Epithelial cell of esophagus (primary cell): ENCODE measurements around the gene MEAF6.
A peak's percentile ranks its signal among the peaks of the same experiment; 100 is the strongest.

Source experiments
- DNase-seq: peaks from one replicate; pipeline ENCODE4 v3.0.0; 2010; ENCODE audit warnings: low read depth
- H3K4me3 ChIP-seq: 2 replicates; pipeline ENCODE4 v1.5.1; 2011; ENCODE audit warnings: mild to moderate bottlenecking, low read length, control low read depth
- TF ChIP-seq, protein P1 (sequence below): IDR thresholded peaks from 2 replicates; pipeline ENCODE4 v1.5.1; 2011; ENCODE audit warnings: low read depth, mild to moderate bottlenecking, low read length, control low read depth, inconsistent platforms; ENCODE audit not compliant: insufficient read depth; ENCODE audit errors: missing control alignments

The MEAF6 gene

DNA sequence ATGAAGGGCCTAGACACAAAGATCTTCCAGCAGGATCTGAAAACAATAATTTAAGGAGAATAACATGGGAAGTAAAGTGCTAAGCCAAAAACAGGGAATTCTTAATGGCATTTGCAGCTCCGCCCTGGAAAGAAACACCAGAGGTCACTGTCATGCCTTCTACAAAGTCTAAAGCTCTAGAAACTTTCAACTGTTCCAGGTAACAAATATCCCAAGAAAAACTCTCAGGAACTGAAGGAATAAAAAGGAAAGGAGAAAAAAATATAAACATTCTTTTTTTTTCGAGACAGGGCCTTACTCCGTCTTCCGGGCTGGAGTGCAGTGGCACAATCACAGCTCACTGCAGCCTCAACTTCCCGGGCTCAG, 27.0 kb downstream of the MEAF6 start:
- no peak for DNase-seq
- H3K4me3 ChIP-seq: no peak overlapping the region
- TF ChIP-seq, protein P1, sequence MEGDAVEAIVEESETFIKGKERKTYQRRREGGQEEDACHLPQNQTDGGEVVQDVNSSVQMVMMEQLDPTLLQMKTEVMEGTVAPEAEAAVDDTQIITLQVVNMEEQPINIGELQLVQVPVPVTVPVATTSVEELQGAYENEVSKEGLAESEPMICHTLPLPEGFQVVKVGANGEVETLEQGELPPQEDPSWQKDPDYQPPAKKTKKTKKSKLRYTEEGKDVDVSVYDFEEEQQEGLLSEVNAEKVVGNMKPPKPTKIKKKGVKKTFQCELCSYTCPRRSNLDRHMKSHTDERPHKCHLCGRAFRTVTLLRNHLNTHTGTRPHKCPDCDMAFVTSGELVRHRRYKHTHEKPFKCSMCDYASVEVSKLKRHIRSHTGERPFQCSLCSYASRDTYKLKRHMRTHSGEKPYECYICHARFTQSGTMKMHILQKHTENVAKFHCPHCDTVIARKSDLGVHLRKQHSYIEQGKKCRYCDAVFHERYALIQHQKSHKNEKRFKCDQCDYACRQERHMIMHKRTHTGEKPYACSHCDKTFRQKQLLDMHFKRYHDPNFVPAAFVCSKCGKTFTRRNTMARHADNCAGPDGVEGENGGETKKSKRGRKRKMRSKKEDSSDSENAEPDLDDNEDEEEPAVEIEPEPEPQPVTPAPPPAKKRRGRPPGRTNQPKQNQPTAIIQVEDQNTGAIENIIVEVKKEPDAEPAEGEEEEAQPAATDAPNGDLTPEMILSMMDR: no peak

DNA sequence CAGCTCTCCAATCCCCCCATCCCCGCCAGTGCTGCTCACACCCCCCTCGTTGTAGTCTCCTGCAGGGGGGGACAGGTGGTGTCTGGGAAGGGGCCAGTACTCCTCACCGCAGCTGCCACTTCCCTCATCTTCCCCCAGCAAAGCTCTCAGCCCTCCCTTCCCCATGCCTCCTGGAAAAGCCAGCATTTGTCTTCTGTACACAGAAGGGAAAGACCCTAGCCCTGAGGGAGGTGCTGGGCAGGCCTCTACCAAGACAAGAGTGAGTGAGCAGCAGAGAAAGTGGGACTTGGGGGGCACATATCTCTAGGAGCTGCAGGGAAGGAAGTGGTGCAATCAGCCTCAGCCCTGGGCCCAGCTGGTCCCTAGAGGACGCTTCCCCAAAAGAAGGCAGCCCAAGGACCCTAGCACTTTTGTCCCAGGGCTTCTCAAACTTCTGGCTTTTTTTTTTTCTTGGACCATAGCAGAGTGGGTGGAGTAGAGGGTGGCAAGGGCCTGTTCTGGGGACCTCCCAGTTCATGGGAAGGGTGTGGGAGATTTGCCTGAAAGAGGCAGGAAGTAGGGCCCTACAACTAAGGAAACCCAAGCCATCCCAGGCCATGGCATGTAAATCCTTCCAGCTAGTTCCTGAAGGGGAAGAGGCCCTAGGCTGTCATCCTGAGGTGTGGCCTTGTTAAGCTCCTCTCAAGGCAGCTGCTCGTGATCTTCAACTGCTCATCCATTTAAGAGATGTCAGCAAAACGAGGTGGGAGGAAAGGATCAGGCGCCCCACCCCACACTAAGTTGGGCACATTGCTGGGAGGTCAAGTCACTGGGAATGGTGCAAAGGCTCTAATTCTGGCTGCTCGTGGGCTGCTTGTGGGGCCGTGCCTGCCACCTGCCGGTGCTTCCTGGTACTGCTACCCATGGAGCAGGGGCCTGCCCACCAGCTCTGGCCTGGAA, 27.6 kb downstream of the MEAF6 start:
- TF ChIP-seq, protein P1: peak; percentile 99
- DNase-seq: peak; percentile 93
- H3K4me3 ChIP-seq: no peak overlapping the region

DNA sequence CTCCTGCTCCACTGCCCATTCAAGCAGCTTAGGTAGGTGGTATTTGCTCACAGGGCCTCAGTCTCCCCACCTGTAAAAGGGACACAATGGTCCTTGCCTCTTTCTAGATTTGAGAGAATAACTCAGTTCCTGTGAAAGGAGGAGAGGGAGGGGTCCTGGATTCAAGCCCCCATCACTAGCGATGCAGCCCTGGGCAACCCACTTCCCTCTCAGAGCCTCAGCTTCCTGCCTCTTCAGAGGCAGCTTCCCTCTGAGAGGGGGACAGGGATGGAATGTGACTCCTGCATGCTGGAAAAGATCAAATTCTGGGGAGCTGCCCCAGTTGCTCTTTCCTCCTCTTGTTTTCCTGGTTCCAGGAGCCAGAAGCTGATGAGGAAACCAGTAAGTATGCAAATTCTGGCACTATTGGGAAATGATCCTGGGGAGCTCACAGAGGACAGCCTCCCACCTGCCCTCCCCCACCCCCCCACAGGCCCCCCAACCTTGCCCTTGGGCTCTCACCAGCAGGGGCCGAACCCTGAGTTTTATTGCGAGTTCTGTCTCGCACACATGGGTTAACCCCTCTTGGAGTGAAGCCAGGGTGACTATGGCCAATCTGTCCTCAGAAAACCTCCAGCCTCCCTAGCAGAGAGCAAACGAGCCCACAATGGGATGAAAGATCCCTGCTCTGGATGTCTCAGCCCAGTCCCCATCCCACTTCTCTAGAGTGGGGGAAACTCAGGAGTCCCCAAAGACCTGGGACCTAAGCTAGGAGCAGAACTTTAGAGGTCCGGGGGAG, 28.5 kb downstream of the MEAF6 start:
- H3K4me3 ChIP-seq: no peak overlapping the region
- TF ChIP-seq, protein P1: no peak
- peak; percentile 61 for DNase-seq

DNA sequence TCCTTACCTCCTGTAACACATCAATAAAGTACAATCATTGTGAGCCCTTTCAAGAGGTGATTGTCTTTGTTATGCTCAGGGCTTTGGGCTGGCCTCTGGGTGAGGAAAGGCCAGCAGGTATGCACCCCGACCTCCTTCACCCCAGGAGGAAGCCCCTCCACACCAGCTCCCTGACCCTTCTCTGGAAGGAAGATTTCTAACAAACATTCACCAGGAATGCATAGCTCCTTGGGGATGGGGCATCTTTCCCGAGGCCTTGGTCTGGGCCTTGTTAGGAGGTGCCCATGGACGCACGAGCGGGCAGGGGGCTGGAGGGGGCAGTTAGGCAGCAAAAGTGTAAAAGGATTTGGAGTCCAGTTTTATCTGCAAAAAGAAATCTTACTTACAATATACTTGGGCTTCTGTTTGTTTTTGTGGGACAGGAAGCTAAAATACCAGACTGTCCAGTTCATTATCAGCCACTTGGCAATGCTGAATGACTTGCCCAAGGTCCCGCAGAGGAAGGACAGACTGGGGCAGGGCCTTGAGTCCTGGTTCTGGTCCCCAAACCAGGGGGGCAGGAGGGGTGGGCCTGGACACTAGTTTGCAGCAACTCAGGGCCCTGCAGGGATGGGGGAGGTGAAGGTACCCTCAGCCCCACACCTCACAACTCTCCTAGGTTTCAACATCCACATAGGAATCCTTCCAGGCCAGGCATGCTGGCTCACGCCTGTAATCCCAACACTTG, 30.1 kb downstream of the MEAF6 start:
- TF ChIP-seq, protein P1: no peak
- peak; percentile 66 for DNase-seq
- no peak overlapping the region for H3K4me3 ChIP-seq

DNA sequence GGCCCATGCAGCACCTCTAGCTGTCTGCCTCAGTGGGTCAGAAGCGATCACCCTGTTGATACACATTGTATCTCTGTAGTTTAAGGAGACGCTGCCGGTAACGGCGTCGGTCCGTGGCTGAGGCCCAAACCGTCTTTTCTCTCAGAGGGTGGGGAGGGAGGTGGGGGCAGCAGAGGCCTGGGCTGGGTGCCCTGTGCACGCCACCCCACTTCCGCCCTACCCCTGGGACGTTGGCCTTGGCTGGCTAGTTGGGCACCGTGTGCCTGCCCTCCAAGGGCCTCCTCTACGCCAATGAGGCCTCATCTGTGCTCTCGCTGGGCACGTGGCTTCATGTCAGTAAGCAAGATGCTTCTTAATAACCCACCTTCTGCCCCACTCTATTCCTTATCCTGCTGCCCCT, 30.8 kb downstream of the MEAF6 start:
- TF ChIP-seq, protein P1: no peak
- H3K4me3 ChIP-seq: no peak overlapping the region
- DNase-seq: no peak

DNA sequence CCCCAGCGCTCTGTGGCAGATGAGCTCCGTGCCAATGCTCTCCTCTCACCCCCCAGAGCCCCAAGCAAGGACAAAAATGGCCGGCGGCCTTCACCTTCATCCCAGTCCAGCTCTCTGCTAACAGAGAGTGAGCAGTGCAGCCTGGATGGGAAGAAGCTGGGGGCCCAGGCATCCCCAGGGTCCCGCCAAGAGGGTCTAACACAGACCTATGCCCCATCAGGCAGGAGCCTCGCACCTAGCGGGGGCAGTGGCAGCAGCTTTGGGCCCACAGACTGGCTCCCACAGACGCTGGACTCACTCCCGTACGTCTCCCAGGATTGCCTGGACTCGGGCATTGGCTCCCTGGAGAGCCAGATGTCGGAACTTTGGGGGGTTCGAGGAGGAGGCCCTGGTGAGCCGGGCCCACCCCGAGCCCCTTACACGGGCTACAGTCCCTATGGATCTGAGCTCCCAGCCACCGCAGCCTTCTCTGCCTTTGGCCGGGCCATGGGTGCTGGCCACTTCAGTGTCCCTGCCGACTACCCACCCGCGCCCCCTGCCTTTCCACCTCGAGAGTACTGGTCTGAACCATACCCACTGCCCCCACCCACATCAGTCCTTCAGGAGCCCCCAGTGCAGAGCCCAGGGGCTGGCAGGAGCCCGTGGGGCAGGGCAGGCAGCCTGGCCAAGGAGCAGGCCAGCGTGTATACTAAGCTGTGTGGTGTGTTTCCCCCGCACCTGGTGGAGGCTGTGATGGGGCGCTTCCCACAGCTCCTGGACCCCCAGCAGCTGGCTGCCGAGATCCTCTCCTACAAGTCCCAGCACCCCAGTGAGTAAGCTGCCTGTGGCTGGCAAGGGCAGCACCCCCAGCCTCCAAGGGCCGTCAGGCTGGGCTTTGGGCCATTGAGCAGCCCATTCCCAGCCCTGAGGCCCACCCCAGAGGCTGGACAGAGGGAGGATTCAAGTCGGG, 31.5 kb downstream of the MEAF6 start:
- DNase-seq: no peak
- H3K4me3 ChIP-seq: no peak overlapping the region
- TF ChIP-seq, protein P1: no peak
